ENCODE results near the gene CACNB2. TPM values are rescaled to one million over a fixed set of nuclear protein-coding genes. Genes with fewer than 3 reads are reported as not detected.

CACNB2 gene
- total RNA-seq, 1 donor from 2014 or later, result not detected

- no peaks in the 10 kb centered on the region for H3K9me3 Mint-ChIP-seq
- no peak for ATAC-seq (ENCODE audit: low read depth)
- intact Hi-C loops (cut with micrococcal nuclease), result no loop called here
- no peak for TF ChIP-seq CTCF (IDR thresholded peaks at IDR 0.05)
- H3K36me3 Mint-ChIP-seq (ENCODE audit: low read depth), result no peaks in the 10 kb centered on the region
- no peak overlapping the region for H3K27ac Mint-ChIP-seq
- H3K27me3 Mint-ChIP-seq, result no peaks in the 10 kb centered on the region
- H3K4me3 Mint-ChIP-seq, result no peak overlapping the region
- CTCF ChIA-PET, result no interaction called here
- POLR2A ChIA-PET, result no interaction called here
- DNase-seq, result no peak
- H3K4me1 Mint-ChIP-seq, result no peaks in the 10 kb centered on the region
Observed at GRCh38 chr10:18190840-18191239, 50.6 kb downstream of the CACNB2 start.

- Mint-ChIP-seq H3K27me3 (no peaks in the 10 kb centered on the region), H3K4me3 (no peak overlapping the region), H3K36me3 (ENCODE audit: low read depth) (no peaks in the 10 kb centered on the region), H3K9me3 (no peaks in the 10 kb centered on the region), H3K4me1 (no peaks in the 10 kb centered on the region), H3K27ac (no peak overlapping the region)
- ATAC-seq (ENCODE audit: low read depth) (no peak), DNase-seq (no peak)
- intact Hi-C loops (cut with micrococcal nuclease), result no loop called here
- POLR2A ChIA-PET, result no interaction called here
- CTCF ChIA-PET, result no interaction called here
- TF ChIP-seq CTCF (IDR thresholded peaks at IDR 0.05), result no peak
Observed at GRCh38 chr10:18194634-18195033, 54.4 kb downstream of the CACNB2 start.

- no peak overlapping the region for H3K27ac Mint-ChIP-seq
- ChIA-PET CTCF (no interaction called here), POLR2A (no interaction called here)
- H3K36me3 Mint-ChIP-seq (ENCODE audit: low read depth), result no peaks in the 10 kb centered on the region
- no peak overlapping the region for H3K4me3 Mint-ChIP-seq
- intact Hi-C loops (cut with micrococcal nuclease), result no loop called here
- H3K4me1 Mint-ChIP-seq, result no peaks in the 10 kb centered on the region
- no peaks in the 10 kb centered on the region for H3K27me3 Mint-ChIP-seq
- no peak for ATAC-seq (ENCODE audit: low read depth)
- no peak for TF ChIP-seq CTCF (IDR thresholded peaks at IDR 0.05)
- DNase-seq, result no peak
- no peaks in the 10 kb centered on the region for H3K9me3 Mint-ChIP-seq
Observed at GRCh38 chr10:18195060-18195799, 55.0 kb downstream of the CACNB2 start.

- DNase-seq (no peak), ATAC-seq (ENCODE audit: low read depth) (no peak)
- no peak for TF ChIP-seq CTCF (IDR thresholded peaks at IDR 0.05)
- no peaks in the 10 kb centered on the region for H3K27me3 Mint-ChIP-seq
- no peak overlapping the region for H3K27ac Mint-ChIP-seq
- H3K9me3 Mint-ChIP-seq, result no peaks in the 10 kb centered on the region
- no peak overlapping the region for H3K4me3 Mint-ChIP-seq
- POLR2A ChIA-PET, result no interaction called here
- intact Hi-C loops (cut with micrococcal nuclease), result no loop called here
- CTCF ChIA-PET, result no interaction called here
- no peaks in the 10 kb centered on the region for H3K36me3 Mint-ChIP-seq (ENCODE audit: low read depth)
- no peaks in the 10 kb centered on the region for H3K4me1 Mint-ChIP-seq
Observed at GRCh38 chr10:18196806-18197550, 56.8 kb downstream of the CACNB2 start.

- CTCF ChIA-PET, result no interaction called here
- ATAC-seq (ENCODE audit: low read depth) (no peak), DNase-seq (no peak)
- no peak overlapping the region for H3K4me3 Mint-ChIP-seq
- no peak for TF ChIP-seq CTCF (IDR thresholded peaks at IDR 0.05)
- H3K9me3 Mint-ChIP-seq, result no peaks in the 10 kb centered on the region
- intact Hi-C loops (cut with micrococcal nuclease), result no loop called here
- no peaks in the 10 kb centered on the region for H3K36me3 Mint-ChIP-seq (ENCODE audit: low read depth)
- H3K27ac Mint-ChIP-seq, result no peak overlapping the region
- H3K4me1 Mint-ChIP-seq, result no peaks in the 10 kb centered on the region
- POLR2A ChIA-PET, result no interaction called here
- H3K27me3 Mint-ChIP-seq, result no peaks in the 10 kb centered on the region
Observed at GRCh38 chr10:18197706-18198105, 57.5 kb downstream of the CACNB2 start.
